HUDEP-2 (cell line): Measurements from ENCODE around the gene GZMM.
"Not testable (repeated sequence)": the region's sequence is repeated elsewhere in the genome, so short reads cannot be mapped to it uniquely, and the experiment has no call there.

Source experiments
- DNase-seq, 76 experiments: peaks; one replicate each; lab custom pipeline; 2025; ENCODE audit not compliant: unreplicated experiment in 76 of 76; lab: John Stamatoyannopoulos, UW

Gene GZMM

DNA sequence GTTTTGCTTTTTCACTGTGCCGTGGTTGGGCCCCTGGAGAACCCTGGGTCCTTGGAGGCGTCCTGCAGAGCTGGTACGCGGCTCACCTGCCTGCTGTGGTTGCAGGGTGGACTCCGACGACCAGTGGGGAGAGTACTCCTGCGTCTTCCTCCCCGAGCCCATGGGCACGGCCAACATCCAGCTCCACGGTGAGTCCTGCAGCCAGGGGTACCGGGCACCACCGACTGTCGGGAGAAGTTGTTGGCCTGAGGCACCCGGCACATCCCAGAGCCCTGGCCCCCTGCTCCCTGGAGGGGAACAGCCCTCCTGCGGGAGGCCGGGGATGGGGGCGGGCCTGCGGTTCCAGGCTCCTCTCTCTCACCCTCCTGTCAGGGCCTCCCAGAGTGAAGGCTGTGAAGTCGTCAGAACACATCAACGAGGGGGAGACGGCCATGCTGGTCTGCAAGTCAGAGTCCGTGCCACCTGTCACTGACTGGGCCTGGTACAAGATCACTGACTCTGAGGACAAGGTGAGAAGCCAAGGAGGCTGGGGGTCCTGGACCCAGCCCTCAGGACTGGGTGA is 36.5 kb downstream of the GZMM start:
- DNase-seq = no peak

DNA sequence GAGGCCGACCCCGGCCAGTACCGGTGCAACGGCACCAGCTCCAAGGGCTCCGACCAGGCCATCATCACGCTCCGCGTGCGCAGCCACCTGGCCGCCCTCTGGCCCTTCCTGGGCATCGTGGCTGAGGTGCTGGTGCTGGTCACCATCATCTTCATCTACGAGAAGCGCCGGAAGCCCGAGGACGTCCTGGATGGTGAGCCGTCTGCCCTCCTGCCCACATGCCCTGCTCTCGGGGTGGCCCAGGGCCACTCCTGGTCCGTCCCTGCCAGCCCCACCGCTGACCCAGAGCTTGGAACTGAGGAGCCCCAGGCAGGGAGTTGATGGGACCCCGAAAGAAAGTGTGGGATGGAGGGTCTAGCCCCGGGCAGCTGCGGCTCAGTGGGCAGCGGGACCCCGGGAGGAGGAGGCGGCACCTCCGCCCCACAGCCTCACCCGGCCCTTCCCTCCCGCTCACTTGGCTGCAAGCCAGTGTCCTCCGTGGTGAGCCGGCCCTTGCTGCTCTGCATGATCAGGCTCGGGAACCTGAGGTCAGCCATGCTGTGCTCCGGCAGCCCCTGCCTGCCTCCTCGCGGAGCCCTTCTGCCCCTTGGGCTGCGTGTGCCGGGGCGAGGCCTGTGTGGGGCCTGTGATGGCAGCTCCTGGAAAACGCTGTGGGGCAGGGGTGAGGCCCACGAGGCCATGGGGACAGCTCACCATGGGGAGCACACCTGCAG is 37.7 kb downstream of the GZMM start:
- peak in 24 of 76 experiments; percentile 17 to 70 (median 30) for DNase-seq

DNA sequence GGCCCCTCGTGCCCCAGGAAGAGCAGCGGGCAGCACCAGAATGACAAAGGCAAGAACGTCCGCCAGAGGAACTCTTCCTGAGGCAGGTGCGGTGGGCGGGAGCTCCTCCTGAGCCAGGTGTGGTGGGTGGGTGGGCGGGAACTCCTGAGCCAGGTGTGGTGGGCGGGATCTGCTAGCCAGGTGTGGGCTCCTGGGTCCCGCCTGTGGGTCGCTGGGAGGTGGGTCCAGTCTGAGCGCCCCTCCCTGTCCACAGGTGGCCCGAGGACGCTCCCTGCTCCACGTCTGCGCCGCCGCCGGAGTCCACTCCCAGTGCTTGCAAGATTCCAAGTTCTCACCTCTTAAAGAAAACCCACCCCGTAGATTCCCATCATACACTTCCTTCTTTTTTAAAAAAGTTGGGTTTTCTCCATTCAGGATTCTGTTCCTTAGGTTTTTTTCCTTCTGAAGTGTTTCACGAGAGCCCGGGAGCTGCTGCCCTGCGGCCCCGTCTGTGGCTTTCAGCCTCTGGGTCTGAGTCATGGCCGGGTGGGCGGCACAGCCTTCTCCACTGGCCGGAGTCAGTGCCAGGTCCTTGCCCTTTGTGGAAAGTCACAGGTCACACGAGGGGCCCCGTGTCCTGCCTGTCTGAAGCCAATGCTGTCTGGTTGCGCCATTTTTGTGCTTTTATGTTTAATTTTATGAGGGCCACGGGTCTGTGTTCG is 38.8 kb downstream of the GZMM start:
- peak in 3 of 76 experiments; percentile 21 to 41 (median 30) for DNase-seq

DNA sequence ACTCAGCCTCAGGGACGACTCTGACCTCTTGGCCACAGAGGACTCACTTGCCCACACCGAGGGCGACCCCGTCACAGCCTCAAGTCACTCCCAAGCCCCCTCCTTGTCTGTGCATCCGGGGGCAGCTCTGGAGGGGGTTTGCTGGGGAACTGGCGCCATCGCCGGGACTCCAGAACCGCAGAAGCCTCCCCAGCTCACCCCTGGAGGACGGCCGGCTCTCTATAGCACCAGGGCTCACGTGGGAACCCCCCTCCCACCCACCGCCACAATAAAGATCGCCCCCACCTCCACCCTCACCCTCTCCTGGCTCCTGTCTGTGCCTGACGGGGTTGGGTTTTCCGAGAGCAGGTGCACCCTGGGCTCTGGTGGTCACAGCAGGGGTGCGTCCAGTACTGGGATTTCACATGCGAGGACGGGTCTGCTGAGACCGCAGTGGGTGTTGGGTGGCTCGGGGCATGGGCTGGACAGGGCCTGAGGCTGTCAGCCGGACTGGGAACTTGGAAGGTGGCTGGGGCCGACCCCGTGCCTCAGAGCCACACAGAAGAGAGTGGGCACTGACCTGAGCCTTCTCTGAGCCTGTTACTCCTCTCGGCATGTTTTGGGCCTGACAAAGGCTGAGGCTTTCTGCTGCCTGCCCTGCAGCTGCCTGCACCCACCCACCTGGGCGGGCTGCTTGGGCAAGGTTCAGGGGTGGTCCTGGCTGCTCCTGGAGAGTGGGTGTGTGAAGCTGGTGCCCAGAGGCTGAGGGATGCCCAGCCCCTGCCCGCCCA is 39.5 kb downstream of the GZMM start:
- DNase-seq = peak in 2 of 76 experiments; percentile 38 to 46

DNA sequence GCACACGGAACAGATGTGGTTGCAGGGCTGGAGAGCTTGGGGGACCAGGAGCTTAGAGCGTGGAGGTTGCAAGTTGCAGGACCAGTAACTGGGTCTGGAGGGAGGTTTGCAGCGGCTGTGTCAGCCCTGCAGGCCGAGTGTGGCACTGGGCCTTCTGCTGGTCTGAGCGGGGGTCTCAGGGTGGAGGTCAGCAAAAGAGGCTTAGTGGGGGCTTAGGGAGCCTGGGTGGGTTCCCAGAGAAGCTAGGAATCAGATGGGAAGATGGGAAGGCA is 40.1 kb downstream of the GZMM start:
- peak in 4 of 76 experiments; percentile 27 to 56 (median 46) for DNase-seq

DNA sequence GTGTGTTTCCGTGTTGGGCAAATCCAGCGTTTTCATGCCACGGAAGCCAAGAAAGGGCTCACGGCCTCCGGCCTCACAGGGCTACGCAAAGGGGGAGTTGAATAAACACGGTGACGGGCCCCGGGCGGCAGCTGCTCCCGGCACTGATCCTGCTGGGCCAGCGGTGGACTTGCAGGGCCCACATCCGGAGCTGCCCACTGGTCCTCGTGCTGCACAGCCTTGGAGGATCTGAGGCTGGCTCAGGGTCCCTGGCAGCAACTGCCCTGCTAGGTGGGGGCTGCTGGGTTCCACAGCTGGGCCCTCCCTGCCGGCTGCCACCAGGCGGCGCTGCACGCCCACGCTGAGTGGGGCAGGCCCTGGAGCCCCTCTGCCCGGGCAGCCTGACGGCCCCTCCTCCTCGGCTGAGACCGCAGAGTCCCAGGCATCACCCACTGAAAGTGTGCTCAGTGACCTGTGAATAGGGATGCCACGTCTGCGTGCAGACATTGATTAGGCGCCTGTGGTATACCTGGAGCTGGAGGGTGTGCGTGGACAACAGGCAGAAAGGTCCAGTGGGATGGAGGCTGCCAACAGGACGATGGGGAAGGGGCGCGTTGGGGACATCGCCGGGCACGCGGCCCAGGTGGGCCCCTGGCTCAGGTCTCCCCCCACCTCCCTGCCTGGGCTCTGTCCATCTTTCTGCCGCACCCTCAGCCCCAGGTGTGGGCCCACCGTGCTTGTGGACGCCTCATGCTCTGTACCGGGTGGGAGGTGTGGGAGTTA is 40.6 kb downstream of the GZMM start:
- peak in 61 of 76 experiments; percentile 21 to 82 (median 62) for DNase-seq

DNA sequence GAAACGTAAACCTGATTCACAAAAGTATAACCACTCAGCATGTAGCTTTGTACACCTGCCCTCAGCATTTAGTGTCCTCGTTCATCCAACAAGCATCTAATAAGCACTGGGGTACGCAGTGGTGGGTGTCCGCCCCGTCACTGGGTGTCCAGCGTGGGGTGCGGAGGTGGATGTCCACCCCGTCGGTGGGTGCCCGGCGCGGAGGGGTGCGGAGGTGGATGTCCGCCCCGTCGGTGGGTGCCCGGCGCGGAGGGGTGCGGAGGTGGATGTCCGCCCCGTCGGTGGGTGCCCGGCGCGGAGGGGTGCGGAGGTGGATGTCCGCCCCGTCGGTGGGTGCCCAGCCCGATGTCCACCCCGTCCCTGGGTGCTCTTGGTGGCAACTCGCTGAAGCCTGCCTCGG is 41.3 kb downstream of the GZMM start:
- DNase-seq = not testable (repeated sequence)

DNA sequence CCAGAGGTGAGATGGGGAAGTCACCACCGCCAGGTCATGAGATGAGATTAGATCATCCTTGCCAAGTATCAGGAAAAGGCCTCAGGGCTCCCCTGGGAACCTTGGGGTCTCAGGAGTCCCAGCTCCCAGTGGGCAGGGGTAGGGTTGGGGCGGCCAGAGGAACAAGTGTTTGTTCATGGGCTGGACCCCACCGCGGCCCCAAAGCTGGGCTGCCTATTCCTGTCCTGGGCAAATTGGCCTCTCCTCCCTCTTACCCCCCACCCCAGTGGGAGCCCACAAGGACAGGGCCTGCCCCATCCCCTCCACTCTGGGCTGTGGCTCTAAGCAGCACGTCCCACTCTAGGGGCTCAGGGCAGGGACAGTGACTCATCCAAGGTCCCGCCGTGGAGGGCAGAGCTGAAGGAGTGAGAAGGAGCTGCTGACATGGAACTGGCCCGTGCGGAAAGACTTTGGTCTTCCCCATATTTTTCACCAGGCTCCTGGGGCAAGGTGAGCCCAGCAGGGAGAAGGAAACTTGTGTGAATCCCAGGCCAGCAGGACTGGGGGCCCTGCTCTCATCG is 41.8 kb downstream of the GZMM start:
- peak in 1 of 76 experiments; percentile 9 for DNase-seq

DNA sequence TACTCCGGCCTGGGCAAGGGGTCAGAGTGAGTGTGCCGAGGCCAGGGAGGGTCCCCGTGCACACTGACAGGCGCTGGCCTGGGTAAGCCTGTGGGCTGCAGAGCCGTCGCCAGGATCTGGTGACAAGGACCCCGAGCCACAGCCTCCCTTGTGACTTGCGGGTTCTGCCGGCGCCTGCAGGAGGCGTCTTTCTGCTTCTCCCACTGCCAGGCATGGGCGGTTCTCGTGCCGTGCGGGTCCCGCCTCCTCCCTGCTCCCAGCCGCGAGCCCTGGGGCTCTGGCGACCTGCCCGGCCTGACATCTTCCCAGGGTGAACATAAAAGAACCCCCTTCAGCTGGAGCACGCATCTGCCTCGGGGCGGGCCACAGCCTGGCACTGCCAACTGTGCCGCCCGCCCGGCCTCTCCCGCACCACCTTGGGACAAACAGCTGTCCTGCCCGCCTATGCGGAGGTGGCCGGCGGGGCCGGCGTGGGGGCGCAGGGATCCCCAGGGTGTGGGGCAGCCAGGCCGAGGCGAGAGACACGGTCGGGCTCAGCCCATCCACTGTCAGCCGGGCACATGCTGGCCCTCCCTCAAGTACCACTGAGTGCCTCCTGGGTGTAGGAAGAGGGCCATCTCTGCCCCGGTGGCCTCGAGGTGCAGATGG is 44.4 kb downstream of the GZMM start:
- DNase-seq = peak in 72 of 76 experiments; percentile 46 to 97 (median 92)

DNA sequence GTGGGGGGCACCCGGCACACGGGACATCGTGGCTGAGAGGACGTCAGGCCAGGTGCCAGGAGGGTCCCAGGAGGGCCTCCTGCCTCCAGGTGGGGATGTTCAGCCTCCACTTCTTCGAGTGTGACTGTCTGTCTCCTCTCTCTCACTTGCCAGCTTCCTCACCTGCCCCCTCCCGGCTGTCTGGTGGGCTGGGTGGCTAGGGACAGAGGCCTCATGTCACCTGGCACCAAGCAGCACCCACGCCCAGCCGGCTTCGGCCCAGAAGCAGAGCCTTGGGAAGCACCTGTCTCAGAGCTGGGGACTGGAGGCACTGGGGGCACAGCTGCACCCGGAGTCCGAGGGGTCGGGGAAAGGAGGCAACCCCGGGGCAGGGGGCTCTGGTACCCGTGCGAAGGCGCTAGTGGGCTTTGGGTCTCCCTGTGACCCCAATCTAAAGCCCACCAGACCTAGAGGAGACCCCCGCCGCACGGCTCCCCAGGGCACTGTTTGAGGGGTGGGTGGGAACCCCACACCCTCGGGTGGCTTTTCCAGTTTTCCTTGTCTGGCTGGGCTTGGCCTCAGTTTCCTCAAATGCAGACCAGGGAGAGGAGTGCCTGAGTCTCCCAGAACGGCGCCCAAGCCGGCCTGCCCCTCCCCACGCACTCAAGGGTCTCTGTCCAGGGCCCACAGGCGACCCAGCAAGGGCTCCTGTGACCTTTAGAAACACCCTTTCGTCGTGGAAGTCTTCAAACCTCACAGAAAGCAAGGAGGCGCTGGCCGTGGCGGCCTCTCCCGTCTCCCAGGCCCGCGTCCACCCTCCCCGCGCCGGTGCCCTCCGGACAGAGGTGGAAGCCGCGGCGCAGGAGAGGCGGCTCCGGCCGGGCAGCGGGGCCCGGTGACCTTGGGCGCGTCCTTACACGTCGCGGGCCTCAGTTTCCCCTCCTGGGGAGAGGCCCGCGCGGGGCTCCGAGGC is 45.2 kb downstream of the GZMM start:
- DNase-seq = peak in 4 of 76 experiments; percentile 17 to 87 (median 44)

DNA sequence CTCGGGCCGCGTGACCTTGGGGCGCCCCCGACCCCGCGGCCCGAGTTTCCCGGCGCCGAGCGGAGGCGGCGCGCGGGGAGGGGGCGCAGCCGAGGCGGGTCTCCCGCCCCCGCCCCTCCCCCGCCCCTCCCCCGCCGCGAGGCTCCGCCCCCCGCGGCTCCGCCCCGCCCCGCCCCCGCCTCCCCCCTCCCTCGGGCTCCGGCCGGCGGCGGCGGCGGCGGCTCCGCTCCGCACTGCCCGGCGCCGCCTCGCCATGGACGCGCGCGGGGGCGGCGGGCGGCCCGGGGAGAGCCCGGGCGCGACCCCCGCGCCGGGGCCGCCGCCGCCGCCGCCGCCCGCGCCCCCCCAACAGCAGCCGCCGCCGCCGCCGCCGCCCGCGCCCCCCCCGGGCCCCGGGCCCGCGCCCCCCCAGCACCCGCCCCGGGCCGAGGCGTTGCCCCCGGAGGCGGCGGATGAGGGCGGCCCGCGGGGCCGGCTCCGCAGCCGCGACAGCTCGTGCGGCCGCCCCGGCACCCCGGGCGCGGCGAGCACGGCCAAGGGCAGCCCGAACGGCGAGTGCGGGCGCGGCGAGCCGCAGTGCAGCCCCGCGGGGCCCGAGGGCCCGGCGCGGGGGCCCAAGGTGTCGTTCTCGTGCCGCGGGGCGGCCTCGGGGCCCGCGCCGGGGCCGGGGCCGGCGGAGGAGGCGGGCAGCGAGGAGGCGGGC is 46.0 kb downstream of the GZMM start, which contains the start of gene HCN2:
TSS of gene HCN2 (plus strand) at position 189 of the 703 bp plus-strand sequence. CDS start at position 254, 65 bp downstream.
- DNase-seq = no peak

DNA sequence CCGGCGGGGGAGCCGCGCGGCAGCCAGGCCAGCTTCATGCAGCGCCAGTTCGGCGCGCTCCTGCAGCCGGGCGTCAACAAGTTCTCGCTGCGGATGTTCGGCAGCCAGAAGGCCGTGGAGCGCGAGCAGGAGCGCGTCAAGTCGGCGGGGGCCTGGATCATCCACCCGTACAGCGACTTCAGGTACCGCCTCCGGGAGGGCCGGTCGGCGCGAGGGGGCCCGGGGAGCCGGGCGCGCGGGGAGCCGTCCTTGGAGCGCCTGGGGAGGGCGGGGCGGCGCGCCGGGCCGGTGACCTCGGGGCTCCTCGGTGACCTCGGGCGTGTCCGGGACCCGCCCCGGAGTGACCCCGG is 46.5 kb downstream of the GZMM start:
- DNase-seq = peak in 21 of 76 experiments; percentile 17 to 44 (median 29)

DNA sequence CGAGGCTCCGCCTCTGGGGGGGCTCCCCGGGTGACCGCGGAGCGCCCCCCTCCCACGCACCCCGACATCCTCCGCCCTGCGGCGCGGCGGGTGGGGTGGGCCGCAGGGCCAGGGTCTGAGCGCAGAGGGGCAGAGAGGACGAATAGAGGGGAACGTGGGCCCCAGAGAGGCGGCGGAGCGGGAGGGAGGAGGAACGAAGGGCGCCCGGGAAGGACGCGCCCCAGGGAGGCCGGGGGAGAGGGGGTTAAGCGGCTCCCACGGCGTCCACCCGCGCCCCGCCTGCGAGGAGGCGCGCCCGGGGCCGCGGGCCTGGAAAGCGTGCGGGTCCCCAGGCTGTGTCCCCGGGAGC is 46.9 kb downstream of the GZMM start:
- no peak for DNase-seq

DNA sequence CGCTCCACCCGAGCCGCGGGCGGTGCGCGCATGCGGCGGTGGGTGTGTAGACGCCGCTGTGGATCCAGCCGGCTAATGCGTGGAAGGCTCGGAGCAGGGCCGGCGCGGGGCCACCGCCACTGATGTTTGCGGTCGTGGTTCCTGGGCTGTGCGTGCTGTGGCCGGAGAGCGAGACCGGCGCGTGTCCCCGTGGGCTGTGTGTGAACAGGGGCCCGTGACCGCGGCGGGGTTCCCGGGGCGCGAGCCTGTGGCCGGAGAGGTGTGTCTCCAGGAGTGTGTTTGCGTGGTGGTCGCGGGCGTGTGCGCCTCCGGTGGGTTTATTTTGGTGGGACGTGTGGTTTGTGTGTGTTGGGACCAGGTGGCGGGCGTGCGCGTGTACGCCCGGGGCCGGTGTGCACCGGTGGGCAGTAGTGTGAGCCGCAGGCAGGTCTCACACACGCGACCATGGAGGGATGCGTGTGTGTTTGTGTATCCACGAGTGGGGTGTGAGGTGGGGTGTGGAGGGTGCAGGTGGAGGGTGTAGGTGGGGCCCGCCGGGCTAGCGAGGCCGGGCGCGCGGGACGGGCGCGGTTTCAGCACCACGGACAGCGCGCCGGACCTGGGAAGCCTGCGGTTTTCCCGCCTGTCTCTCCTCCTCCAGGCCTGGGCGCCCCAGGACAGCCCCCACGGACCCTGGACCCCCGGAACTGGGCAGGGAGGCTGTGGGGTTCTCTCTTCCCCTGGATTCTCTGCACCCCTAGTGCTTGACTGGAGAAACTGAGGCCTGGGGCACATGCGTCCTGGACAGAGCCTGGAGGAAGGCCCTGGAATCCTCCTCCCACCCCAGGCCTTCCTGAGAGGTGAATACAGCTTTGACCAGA is 47.5 kb downstream of the GZMM start:
- peak in 11 of 76 experiments; percentile 18 to 44 (median 32) for DNase-seq

DNA sequence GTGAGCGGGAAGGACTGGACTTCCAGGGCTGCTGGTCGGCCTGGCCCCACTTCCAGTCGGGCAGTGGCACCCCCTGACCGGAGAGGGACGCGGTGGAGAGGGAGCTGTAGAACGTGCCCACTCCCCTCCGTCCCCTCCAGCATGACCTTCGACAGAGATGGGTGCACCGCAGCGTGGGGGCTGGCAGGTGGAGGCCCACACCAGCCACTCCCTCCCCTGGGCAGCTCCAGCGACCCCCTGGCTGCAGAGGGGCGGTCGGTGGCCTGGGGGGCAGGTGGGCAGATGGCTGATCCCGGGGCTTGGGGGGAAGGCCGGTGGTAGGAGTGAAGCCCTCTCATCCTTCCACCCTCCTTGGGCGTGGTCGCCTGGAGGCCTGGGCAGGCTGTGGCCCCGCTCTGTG is 48.2 kb downstream of the GZMM start:
- DNase-seq = no peak

DNA sequence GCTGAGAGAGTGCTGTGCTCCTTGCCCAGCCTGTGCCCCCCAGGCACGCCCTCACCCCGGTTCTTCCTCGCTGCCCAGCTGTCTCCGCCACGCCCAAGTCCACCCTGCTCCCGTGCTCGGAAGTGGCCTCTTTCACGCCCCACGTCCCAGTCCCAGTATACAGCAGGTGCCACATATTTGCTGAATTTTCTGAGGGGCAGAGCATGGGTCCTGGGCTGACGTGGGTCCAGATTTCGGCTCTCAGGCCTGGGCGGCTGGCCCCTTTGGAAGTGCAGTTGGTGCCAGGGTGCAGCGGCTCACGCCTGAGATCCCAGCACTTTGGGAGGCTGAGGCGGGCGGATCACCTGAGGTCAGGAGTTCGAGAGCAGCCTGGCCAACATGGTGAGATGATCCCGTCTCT is 49.2 kb downstream of the GZMM start:
- no peak for DNase-seq

DNA sequence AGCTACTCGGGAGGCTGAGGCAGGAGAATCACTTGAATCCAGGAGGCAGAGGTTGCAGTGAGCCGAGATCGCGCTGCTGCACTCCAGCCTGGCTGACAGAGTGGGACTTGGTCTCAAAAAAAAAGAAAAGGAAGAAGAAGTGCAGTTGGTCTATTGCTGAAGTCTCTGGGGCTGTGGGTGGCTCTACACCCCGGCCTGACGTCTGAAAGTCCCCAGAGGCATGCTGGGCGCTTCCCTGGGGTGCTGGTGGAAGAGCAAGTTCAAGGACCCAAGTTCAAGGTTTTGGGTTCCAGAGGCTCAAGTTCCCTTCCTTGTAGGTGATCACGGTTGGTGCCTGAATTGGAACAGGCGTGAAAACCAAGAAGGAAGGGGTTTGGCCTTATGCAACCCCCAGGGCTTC is 49.7 kb downstream of the GZMM start:
- no peak for DNase-seq
